HG02840 (cell line): ENCODE data around the gene PREP.

Experiments
- ATAC-seq: cut with Tn5 transposase; IDR thresholded peaks from one replicate; pipeline ENCODE4 v1.9.1; 2021; ENCODE audit warnings: mild to moderate bottlenecking, moderate library complexity, moderate number of reproducible peaks; ENCODE audit not compliant: unreplicated experiment, low FRiP score

Gene PREP

GRCh38 chr6:105317607-105318533 lies 85.0 kb downstream of the PREP start:
- ATAC-seq, result no peak

GRCh38 chr6:105313211-105313610 lies 89.7 kb downstream of the PREP start:
- ATAC-seq, result no peak

GRCh38 chr6:105310947-105311346 lies 91.9 kb downstream of the PREP start:
- no peak for ATAC-seq

- ATAC-seq, result no peak
These were observed 92.5 kb downstream of the PREP start for GRCh38 chr6:105310371-105310770.

- ATAC-seq, result no peak
These were observed 94.0 kb downstream of the PREP start for GRCh38 chr6:105308840-105309239.

- no peak for ATAC-seq
These were observed 97.4 kb downstream of the PREP start for GRCh38 chr6:105305521-105305920.

GRCh38 chr6:105304825-105305224 lies 98.1 kb downstream of the PREP start:
- ATAC-seq, result no peak

GRCh38 chr6:105304366-105304765 lies 98.5 kb downstream of the PREP start:
- no peak for ATAC-seq

- ATAC-seq, result no peak
These were observed 100.2 kb downstream of the PREP start for GRCh38 chr6:105302617-105303128.

- ATAC-seq, result no peak
These were observed 100.9 kb downstream of the PREP start for GRCh38 chr6:105301756-105302616.

- no peak for ATAC-seq
These were observed 101.8 kb downstream of the PREP start for GRCh38 chr6:105301072-105301503.

GRCh38 chr6:105300090-105300489 lies 102.8 kb downstream of the PREP start:
- ATAC-seq, result no peak

GRCh38 chr6:105294129-105294528 lies 108.8 kb downstream of the PREP start:
- no peak for ATAC-seq

GRCh38 chr6:105292689-105293339 lies 110.1 kb downstream of the PREP start:
- ATAC-seq, result no peak

GRCh38 chr6:105291525-105291924 lies 111.4 kb downstream of the PREP start:
- no peak for ATAC-seq

GRCh38 chr6:105282631-105283585 lies 120.0 kb downstream of the PREP start:
- no peak for ATAC-seq

GRCh38 chr6:105280033-105280432 lies 122.8 kb downstream of the PREP start:
- ATAC-seq, result no peak

GRCh38 chr6:105279463-105279862 lies 123.4 kb downstream of the PREP start:
- ATAC-seq, result no peak

- ATAC-seq, result no peak
These were observed 124.1 kb downstream of the PREP start for GRCh38 chr6:105278813-105279212.
